Ecto neural progenitor cell (in vitro differentiated cells): ENCODE measurements around the gene ADGRB3.
"Not testable (repeated sequence)": the region's sequence is repeated elsewhere in the genome, so short reads cannot be mapped to it uniquely, and the experiment has no call there.

Experiments used
- DNase-seq: peaks from one replicate; pipeline ENCODE4 v3.0.0-alpha.2; 2018; ENCODE audit warnings: low spot score

ADGRB3 gene

DNA sequence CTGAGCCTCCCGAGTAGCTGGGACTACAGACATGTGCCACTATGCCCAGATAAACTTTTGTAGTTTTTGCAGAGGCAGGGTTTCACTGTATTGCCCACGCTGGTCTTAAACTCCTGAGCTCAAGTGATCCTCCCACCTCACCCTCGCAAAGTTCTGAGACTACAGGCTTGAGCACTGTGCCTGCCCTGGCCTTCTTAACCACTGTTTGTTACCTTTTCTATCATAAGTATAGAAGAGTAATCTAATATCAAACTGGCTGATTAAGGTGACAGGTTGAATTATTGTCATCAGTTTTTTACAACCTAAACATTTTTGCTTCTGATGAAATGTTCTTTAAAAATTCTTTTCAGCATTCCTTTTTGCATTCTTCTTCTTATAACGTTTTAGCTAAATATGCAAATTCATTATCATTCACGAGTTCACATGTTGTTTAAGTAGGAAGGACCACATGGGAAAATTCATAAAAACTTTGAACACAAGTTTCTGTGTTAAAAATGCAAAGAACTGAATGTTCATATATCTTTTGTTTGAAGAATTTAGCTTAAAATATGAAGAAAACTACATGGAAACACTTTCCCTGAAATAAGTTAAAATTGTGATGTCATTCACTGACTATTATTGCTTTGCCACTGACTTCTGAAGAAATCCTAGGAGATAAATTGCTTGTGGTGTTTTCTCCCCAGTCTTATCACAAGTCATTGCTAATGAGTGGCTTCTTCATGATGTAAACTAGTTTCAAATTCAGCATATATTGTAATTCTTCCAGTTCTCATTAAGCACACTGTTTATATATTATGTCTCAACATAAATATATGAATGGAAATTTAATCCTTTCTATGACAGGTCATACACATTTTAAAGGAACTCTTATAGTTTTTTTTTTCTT lies 106.7 kb downstream of the ADGRB3 start:
- no peak for DNase-seq

GRCh38 chr6:68743099-68743498 lies 108.0 kb downstream of the ADGRB3 start:
- no peak for DNase-seq

DNA sequence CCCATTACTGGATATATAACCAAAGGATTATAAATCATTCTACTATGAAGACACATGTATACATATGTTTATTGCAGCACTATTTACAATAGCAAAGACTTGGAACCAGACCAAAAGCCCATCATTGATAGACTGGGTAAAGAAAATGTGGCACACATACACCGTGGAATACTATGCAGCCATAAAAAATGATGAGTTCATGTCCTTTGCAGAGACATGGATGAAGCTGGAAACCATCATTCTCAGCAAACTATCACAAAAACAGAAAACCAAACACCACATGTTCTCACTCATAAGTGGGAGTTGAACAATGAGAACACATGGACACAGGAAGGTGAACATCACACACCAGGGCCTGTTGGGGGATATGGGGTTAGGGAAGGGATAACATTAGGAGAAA lies 109.3 kb downstream of the ADGRB3 start:
- not testable (repeated sequence) for DNase-seq

GRCh38 chr6:68746376-68746775 lies 111.3 kb downstream of the ADGRB3 start:
- DNase-seq = no peak

- DNase-seq = no peak
Measured at GRCh38 chr6:68747110-68747790, 112.2 kb downstream of the ADGRB3 start.

GRCh38 chr6:68747832-68748231 lies 112.8 kb downstream of the ADGRB3 start:
- DNase-seq = not testable (repeated sequence)

DNA sequence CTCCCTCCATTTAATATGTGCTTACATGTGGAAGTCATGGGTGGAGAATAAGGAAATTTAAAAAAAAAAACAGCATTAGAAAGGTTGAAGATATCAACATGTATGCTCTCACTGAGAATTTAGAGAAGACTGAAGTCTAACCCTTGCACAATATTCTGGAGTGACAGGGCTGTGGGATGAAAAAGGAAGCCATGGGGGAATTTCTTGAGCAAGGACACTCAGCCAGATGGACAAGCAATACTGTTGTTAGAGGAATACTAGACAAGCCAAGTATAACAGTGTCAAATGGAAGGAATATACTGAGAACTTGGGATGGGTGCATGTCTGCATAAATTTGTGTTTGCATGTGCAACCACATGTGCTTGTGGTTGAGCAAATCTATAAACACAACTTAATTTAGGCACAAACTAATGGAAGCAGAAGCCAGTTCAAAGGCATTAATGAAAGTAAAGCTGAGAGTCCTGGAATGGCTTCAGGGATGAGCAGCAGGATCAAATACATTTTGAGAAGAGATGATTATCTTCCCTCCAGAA lies 119.7 kb downstream of the ADGRB3 start:
- no peak for DNase-seq

DNA sequence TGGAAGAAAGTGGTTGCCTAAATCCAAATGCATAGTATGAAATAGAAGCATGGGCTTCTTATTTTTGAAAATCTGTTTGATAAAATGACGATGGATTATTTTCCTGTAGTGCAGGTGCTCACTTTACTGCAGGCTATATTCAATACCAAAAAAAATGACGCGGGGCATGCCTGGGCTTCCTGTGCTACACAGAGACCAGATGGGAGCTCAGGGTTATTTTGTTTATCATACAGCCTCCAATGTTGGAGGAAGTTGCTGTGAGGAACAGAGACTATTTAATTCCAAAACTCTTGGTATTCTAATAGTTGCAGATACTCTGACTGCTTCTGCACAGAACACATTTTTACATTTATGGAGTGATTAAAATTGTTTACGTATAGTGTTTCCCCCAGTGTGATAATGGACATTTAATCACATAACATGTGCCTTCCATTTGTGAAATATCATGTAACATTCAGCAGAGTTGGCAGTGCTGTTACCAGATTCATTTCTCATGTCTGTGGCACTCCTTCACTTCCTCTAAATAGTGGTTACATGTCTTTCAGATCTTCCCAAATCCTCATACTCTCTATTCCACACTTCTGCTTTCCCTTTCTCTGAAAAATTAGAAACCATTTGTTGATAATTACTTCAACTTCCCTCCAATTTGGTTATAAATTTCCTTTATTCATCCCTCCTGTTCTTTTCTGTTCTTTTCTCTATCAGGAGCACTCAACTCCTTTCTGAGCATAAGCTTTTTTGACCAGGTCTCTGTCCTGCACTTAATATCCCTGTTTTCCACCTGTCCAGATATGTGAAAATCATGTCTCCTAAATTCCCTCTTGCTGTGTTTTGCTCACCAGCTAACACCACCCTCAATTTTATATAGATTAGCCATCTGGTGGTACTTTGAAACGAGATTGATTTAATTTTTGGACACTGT lies 121.6 kb downstream of the ADGRB3 start:
- DNase-seq = no peak

- no peak for DNase-seq
Measured at GRCh38 chr6:68757821-68758220, 122.7 kb downstream of the ADGRB3 start.

GRCh38 chr6:68758559-68758958 lies 123.5 kb downstream of the ADGRB3 start:
- DNase-seq = no peak

DNA sequence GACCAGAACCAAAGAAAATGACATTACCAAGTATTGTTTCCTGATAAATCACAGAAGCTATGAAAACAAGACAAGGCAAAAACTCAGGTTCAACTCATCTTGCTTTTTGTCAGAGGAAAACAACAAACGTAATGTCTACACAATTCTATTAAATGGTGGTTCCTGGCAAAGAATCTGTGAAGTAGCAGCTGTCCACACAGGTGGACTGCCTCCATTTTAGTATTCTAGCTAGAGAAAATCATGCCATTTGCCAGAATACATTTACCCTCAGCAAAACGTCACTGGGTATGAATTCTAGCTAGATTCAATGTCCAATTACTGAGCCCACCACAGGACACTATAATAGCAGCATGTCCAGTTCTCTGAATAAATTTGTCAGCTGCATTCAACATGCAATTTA lies 125.4 kb downstream of the ADGRB3 start:
- DNase-seq = no peak

GRCh38 chr6:68760941-68761676 lies 126.0 kb downstream of the ADGRB3 start:
- no peak for DNase-seq

DNA sequence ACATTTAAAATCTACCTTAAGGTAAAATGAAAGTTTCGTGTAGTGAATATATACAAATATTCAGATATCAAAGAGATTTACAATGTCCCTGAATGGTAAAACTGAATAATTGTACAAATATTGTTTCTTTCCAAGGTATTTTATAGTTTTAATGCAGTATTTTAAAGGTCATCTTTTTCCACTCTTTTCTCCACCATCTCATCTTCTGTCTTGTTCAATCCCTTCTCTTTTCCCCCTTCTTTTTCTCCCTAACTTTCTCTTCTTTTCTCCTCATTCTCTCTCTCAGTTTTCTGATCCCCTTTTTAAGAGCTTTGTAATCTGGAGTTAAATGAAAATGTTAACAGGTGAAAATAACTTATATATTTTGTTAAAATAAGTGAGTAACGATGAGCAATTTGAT lies 126.9 kb downstream of the ADGRB3 start:
- no peak for DNase-seq

- DNase-seq = no peak
Measured at GRCh38 chr6:68771426-68771825, 136.3 kb downstream of the ADGRB3 start.

DNA sequence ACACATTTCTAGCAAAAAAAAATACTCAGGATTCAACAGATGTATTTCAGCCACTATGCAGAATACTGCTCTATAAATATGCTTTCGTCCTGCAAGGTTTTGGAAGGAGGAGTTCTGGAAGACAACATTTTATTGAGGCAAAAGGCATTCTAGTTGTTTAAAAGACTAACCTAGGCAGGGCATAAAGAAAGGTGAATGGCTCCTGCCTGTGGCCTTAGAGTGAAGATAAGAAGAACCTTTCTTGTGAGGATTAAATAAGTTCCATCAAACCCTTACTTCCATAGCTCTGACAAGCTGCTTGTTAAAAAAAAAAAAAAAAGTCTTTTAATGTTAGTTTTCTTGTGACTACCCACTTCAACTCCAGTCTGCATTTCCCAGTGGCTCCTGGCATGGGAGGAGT lies 139.8 kb downstream of the ADGRB3 start:
- no peak for DNase-seq

DNA sequence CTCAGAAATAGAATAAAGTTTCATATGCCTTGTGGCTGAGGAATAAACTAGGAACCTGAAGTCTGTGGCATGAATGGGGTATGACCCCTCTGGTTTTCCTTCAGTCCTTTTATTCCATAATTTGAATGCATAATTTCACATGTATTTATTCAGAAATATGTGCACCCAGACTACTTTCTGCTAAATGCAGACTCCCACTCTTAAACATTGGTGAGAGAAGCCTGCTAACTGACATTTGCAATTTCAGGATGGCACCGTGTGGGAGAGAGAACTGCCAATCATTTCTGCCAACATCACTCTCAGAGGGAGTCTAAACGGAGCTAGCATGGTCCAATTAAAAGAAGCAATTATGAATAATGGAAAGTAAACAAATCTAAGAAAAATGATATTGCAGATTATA lies 141.3 kb downstream of the ADGRB3 start:
- DNase-seq = no peak

DNA sequence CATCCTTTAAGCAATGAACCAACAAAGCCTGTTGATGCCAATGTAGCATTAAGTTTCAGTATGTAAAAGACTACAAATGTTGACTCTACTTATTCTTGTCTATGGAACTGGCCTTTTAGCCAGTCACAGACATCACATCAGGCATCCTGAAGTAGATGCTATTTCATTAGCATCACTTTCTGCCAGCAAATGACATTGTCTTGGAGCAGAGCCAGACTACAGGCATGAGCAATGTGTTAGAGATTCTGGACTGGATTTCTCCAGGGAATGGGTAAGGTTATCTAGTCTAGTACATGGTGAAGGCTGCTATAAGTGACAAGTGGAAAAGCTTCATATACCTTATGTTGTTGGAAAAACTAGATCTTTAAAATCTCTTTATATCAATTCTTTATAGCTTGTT lies 142.9 kb downstream of the ADGRB3 start:
- DNase-seq = no peak

DNA sequence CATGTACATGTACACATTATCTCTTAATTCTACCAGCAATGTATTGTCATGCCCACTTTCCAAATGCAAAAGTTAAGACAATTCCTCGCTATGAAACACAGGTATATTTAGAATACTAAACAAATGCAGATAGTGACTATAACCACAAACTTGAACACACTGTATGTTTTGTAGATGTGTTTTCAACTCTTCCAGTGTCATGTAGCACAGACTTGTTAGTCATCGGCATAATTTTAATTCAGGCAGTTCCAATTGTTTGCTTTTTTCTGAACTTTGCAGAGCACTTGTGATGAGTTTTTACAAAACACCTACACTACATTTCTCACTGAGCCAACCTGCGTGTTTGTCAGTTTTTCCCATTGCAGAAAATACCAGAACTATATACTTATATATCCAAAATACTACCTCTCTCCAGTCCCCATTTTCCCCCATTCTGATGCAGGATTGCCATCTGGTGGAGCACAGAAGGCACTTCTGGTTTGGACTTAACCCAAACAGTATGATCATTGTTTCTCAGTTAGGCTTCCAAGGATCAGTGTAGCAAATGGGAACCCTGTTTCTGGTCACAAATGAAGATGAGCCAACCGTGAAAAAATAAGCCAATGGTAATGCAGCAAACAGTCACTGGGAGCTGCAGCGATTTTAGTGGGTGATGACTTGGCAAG lies 143.4 kb downstream of the ADGRB3 start:
- peak; percentile 48 for DNase-seq

DNA sequence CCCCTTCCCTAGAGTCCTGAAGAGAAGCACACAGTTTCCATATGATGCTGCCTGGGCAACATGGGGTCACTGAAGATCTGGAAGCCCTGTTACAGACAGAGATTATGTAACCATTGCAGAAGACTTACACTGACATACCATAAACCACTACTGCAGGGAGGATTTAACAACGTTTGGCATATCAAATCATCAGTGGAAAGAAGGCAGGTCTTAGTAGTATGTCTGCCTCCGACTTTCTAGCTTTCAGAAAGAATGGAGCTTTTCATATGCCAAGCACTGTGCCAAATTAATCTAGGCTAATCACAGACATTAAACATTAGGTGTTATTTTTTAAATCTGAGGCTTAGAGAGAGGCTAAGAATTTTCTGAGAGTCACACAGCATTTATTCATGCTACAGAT lies 144.3 kb downstream of the ADGRB3 start:
- DNase-seq = no peak

GRCh38 chr6:68790128-68790527 lies 155.0 kb downstream of the ADGRB3 start:
- DNase-seq = not testable (repeated sequence)

DNA sequence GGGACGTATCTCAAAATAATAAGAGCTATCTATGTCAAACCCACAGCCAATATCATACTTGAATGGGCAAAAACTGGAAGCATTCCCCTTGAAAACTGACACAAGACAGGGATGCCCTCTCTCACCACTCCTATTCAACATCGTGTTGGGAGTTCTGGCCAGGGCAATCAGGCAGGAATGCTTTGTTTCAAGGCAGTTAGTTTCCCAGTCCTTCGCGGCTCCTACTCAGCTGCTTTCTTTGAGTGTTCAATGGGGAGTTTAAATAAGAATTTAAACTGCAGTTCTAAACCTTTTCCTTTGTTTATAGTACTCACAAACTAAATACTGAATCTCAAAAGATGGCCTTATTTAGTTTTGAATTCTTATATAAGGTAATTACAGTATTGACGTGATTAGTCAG lies 179.9 kb downstream of the ADGRB3 start:
- not testable (repeated sequence) for DNase-seq
